Pons (tissue), 1 donor: ENCODE results near the gene RPL28.

Experiments used
- DNase-seq: peaks from one replicate; pipeline ENCODE4 v3.0.0-alpha.2; 2016; ENCODE audit warnings: low spot score

Gene RPL28

GRCh38 chr19:55451163-55451964 lies 65.6 kb downstream of the RPL28 start:
- DNase-seq = no peak

- DNase-seq = no peak
Measured at GRCh38 chr19:55451965-55452748, 66.4 kb downstream of the RPL28 start.
